GM12878 (cell line): Measurements from ENCODE around the gene HINFP. TPM values are rescaled to one million over a fixed set of nuclear protein-coding genes. Genes with fewer than 3 reads are reported as not detected.

ENCODE experiments used
- ATF7 ChIP-seq: fragments of 450-650 bp; IDR thresholded peaks from 2 replicates; pipeline ENCODE4 v1.6.1; 2016; ENCODE audit warnings: low read depth, mild to moderate bottlenecking
- BMI1 ChIP-seq: fragments of 450-650 bp; IDR thresholded peaks from 2 replicates; pipeline ENCODE4 v1.6.1; 2016; ENCODE audit warnings: mild to moderate bottlenecking, moderate library complexity, borderline replicate concordance
- CREB1 ChIP-seq: IDR thresholded peaks from 2 replicates; pipeline ENCODE4 v1.6.1; 2012; ENCODE audit warnings: low read depth, mild to moderate bottlenecking, inconsistent platforms
- ELK1 ChIP-seq: IDR thresholded peaks from 2 replicates; pipeline ENCODE4 v1.6.1; 2012; ENCODE audit warnings: low read depth, low read length, improper control_type of control experiment
- HDGF ChIP-seq: fragments of 450-650 bp; IDR thresholded peaks from 2 replicates; pipeline ENCODE4 v1.6.1; 2016; ENCODE audit warnings: antibody characterized with exemption
- JUNB ChIP-seq: IDR thresholded peaks from 2 replicates; pipeline ENCODE4 v1.6.1; 2016; ENCODE audit warnings: antibody characterized with exemption, mild to moderate bottlenecking
- MXI1 ChIP-seq: fragments of 150-350 bp; IDR thresholded peaks from 2 replicates; pipeline ENCODE4 v1.6.1; 2011; ENCODE audit warnings: low read depth, mild to moderate bottlenecking, inconsistent platforms, low read length, improper control_type of control experiment
- PML ChIP-seq: IDR thresholded peaks from 2 replicates; pipeline ENCODE4 v1.6.1; 2012; ENCODE audit warnings: low read length, inconsistent platforms
- POLR2AphosphoS5 ChIP-seq: IDR thresholded peaks from 2 replicates; pipeline ENCODE4 v1.6.1; 2011; ENCODE audit warnings: mild to moderate bottlenecking, low read length, inconsistent platforms
- POU2F2 ChIP-seq: IDR thresholded peaks from 3 replicates; pipeline ENCODE4 v1.6.1; 2011; ENCODE audit warnings: low read depth, mild to moderate bottlenecking, low read length, borderline replicate concordance
- RAD51 ChIP-seq: fragments of 450-650 bp; IDR thresholded peaks from 2 replicates; pipeline ENCODE4 v1.6.1; 2016; ENCODE audit warnings: moderate library complexity, mild to moderate bottlenecking, inconsistent platforms
- RELB ChIP-seq: fragments of 450-650 bp; IDR thresholded peaks from 2 replicates; pipeline ENCODE4 v1.6.1; 2017; ENCODE audit warnings: low read depth, mild to moderate bottlenecking, moderate library complexity
- RUNX3 ChIP-seq: IDR thresholded peaks from 2 replicates; pipeline ENCODE4 v1.6.1; 2012; ENCODE audit warnings: low read length, inconsistent platforms
- SKIL ChIP-seq: fragments of 450-650 bp; IDR thresholded peaks from 2 replicates; pipeline ENCODE4 v1.6.1; 2017; ENCODE audit warnings: mild to moderate bottlenecking, low read depth, inconsistent platforms; ENCODE audit not compliant: poor library complexity, severe bottlenecking
- STAT3 ChIP-seq: IDR thresholded peaks from 2 replicates; pipeline ENCODE4 v1.6.1; 2011; ENCODE audit warnings: low read depth, low read length, improper control_type of control experiment
- YBX1 ChIP-seq: fragments of 450-650 bp; IDR thresholded peaks from 2 replicates; pipeline ENCODE4 v1.6.1; 2016; ENCODE audit warnings: antibody characterized with exemption
- YY1 ChIP-seq: IDR thresholded peaks from 2 replicates; pipeline ENCODE4 v1.6.1; 2011; ENCODE audit warnings: low read depth, mild to moderate bottlenecking, low read length
- polyA plus RNA-seq, 11 experiments: library from polyadenylated mRNA; depleted of rRNA in 4 of 11; unstranded in 6 of 11; stranded (reverse) in 5 of 11; fragments of >200 nt; fragmentation: Nextera tagmentation in 4 of 11; fragmentation: Illumina TruSeq in 1 of 11; extraction: Ambion mirVana in 4 of 11; extraction: Trizol in 1 of 11; gene quantifications; 1 replicate in 1 of 11; 2 replicates in 10 of 11; pipeline versions ENCODE4 v1.2.1 to v1.2.3, GENCODE V29; 2011 to 2016; ENCODE audit warnings: inconsistent platforms in 2 of 11, missing spikeins in 2 of 11, low read depth in 1 of 11
- total RNA-seq, 4 experiments: library from RNA; depleted of rRNA in 3 of 4; stranded (reverse); fragments of >200 nt in 3 of 4; fragmentation: Illumina TruSeq in 1 of 4; extraction: Trizol in 1 of 4; gene quantifications; 2 replicates each; pipeline versions ENCODE4 v1.2.1 to v1.2.3, GENCODE V29; 2013 to 2021

Gene HINFP
- total and polyA plus RNA-seq, 10 of the 15 experiments (the other 5 are each of a cell fraction or from before 2014, with no cell fraction given): 13.1 to 26.3 (median 18.6) TPM

- TF ChIP-seq SKIL: peak; percentile 17
- TF ChIP-seq ATF7: peak; percentile 62
- peak; percentile 89 for TF ChIP-seq MXI1
- TF ChIP-seq ELK1: peak; percentile 76; the same call in 1 of the 2 replicates
- TF ChIP-seq RAD51: peak; percentile 77
- TF ChIP-seq STAT3: no peak
- no peak for TF ChIP-seq BMI1
- TF ChIP-seq POLR2AphosphoS5: peak; percentile 89
- TF ChIP-seq POU2F2: no peak; the same call in 2 of the 3 replicates
- TF ChIP-seq HDGF: 0 out of 2 replicates have a peak, but pooled peaks have one; percentile 49
- TF ChIP-seq YY1: 0 out of 2 replicates have a peak, but pooled peaks have one; percentile 12
- no peak for TF ChIP-seq JUNB
- peak; percentile 95 for TF ChIP-seq RELB
- TF ChIP-seq YBX1: no peak
- peak; percentile 89 for TF ChIP-seq CREB1
- peak; percentile 25; the same call in 1 of the 2 replicates for TF ChIP-seq RUNX3
- peak; percentile 92; the same call in 1 of the 2 replicates for TF ChIP-seq PML
- TF ChIP-seq, all 136 proteins: peak for 44
These were observed 36.5 kb upstream of the HINFP start, which contains the start of gene HMBS (continued) for GRCh38 chr11:119084663-119085436.
